Measurements from ENCODE around the gene CARD6.
A peak's percentile ranks its signal among the peaks of the same experiment; 100 is the strongest.
"Not testable (repeated sequence)": the region's sequence is repeated elsewhere in the genome, so short reads cannot be mapped to it uniquely, and the experiment has no call there.

CARD6 gene

GRCh38 chr5:40841068-40841805 lies at the start of gene CARD6:
Gene CARD6 (plus strand): TSS chr5:40841367. CDS start chr5:40841383, 16 bp downstream.
- no peak for DNase-seq (ENCODE audit: low read depth in 3 of 3, low spot score in 1 of 3)

- DNase-seq (ENCODE audit: low read depth in 3 of 3, low spot score in 1 of 3): no peak
Measured at GRCh38 chr5:40791715-40792139, 49.4 kb upstream of the CARD6 start.

- not testable (repeated sequence) for DNase-seq (ENCODE audit: low read depth in 3 of 3, low spot score in 1 of 3)
Measured at GRCh38 chr5:40792691-40793090, 48.5 kb upstream of the CARD6 start.

GRCh38 chr5:40794340-40794739 lies 46.8 kb upstream of the CARD6 start:
- not testable (repeated sequence) for DNase-seq (ENCODE audit: low read depth in 3 of 3, low spot score in 1 of 3)

GRCh38 chr5:40794877-40795276 lies 46.3 kb upstream of the CARD6 start:
- not testable (repeated sequence) for DNase-seq (ENCODE audit: low read depth in 3 of 3, low spot score in 1 of 3)

GRCh38 chr5:40796487-40796889 lies 44.7 kb upstream of the CARD6 start:
- DNase-seq (ENCODE audit: low read depth in 3 of 3, low spot score in 1 of 3): no peak

- DNase-seq (ENCODE audit: low read depth in 3 of 3, low spot score in 1 of 3): peak; percentile 36 to 57 (median 42)
Measured at GRCh38 chr5:40797273-40798011, 43.7 kb upstream of the CARD6 start.

- peak; percentile 77 to 83 (median 80) for DNase-seq (ENCODE audit: low read depth in 3 of 3, low spot score in 1 of 3)
Measured at GRCh38 chr5:40798012-40798800, 43.0 kb upstream of the CARD6 start, which contains the start of gene PRKAA1. Gene PRKAA1 (minus strand): TSS chr5:40798374. CDS start chr5:40798189, 185 bp downstream.

- DNase-seq (ENCODE audit: low read depth in 3 of 3, low spot score in 1 of 3): no peak
Measured at GRCh38 chr5:40798801-40799210, 42.4 kb upstream of the CARD6 start.

GRCh38 chr5:40799258-40799657 lies 41.9 kb upstream of the CARD6 start:
- no peak for DNase-seq (ENCODE audit: low read depth in 3 of 3, low spot score in 1 of 3)

- no peak for DNase-seq (ENCODE audit: low read depth in 3 of 3, low spot score in 1 of 3)
Measured at GRCh38 chr5:40801771-40802562, 39.2 kb upstream of the CARD6 start.

GRCh38 chr5:40812125-40812524 lies 29.0 kb upstream of the CARD6 start:
- DNase-seq (ENCODE audit: low read depth in 3 of 3, low spot score in 1 of 3): no peak

- DNase-seq (ENCODE audit: low read depth in 3 of 3, low spot score in 1 of 3): no peak
Measured at GRCh38 chr5:40813698-40814281, 27.4 kb upstream of the CARD6 start.

- no peak for DNase-seq (ENCODE audit: low read depth in 3 of 3, low spot score in 1 of 3)
Measured at GRCh38 chr5:40823459-40823858, 17.7 kb upstream of the CARD6 start.

- not testable (repeated sequence) for DNase-seq (ENCODE audit: low read depth in 3 of 3, low spot score in 1 of 3)
Measured at GRCh38 chr5:40825461-40826043, 15.6 kb upstream of the CARD6 start.

GRCh38 chr5:40826489-40827187 lies 14.5 kb upstream of the CARD6 start:
- no peak for DNase-seq (ENCODE audit: low read depth in 3 of 3, low spot score in 1 of 3)

- DNase-seq (ENCODE audit: low read depth in 3 of 3, low spot score in 1 of 3): no peak
Measured at GRCh38 chr5:40827188-40827977, 13.8 kb upstream of the CARD6 start.

GRCh38 chr5:40828021-40828631 lies 13.0 kb upstream of the CARD6 start:
- DNase-seq (ENCODE audit: low read depth in 3 of 3, low spot score in 1 of 3): no peak
